Stimulated activated CD4-positive, alpha-beta T cell treated with anti-CD3 and anti-CD28 coated beads, Interleukin-15, amount 100 ng/mL, for 48 hours (primary cell): ENCODE measurements around the gene VAT1L.
"Not testable (repeated sequence)": the region's sequence is repeated elsewhere in the genome, so short reads cannot be mapped to it uniquely, and the experiment has no call there.

Experiments used
- DNase-seq, 2 donors: peaks; one replicate each; pipeline ENCODE4 v3.0.0-alpha.2; 2020; ENCODE audit warnings: low read depth in 2 of 2

VAT1L gene

DNA sequence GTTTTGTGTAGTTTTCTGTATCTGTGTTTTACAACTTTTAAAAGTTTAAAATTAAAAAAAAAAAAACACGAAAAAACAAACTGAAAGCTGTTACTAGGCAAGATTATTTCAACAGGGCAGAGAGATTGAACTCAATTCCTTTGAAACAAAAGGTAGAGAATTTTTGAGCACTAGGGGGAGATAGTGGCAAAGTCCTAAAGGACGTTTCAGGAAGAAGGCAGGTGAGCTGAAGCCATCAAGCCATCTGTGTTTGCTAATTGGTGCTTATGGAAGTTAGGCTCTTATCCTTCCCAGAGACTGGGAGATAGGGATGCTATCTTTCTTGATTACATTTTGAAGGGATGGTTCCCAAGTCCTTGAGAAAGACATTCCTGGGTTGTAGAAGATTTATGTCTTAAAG, 163.4 kb downstream of the VAT1L start:
- no peak for DNase-seq

- DNase-seq, result no peak
Measured at GRCh38 chr16:77955127-77955526, 166.8 kb downstream of the VAT1L start.

DNA sequence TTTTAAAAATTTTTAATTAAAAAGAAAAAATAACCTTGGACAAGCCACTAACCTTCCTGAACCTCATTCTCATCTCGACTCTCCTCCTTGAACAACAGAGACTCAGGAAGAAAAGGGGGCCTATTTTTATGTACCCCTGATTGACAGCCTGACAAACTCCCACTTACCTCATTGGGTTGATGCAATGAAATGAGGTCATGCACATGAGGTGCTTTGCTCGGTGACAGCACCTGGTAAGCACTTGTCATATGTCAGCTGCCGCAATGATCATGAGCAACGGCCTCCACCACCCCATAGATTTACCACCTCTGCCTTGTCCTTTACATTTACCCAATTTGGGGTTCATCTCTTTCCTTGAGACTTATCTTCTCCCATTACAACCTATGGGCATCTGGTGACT, 167.9 kb downstream of the VAT1L start:
- no peak for DNase-seq

DNA sequence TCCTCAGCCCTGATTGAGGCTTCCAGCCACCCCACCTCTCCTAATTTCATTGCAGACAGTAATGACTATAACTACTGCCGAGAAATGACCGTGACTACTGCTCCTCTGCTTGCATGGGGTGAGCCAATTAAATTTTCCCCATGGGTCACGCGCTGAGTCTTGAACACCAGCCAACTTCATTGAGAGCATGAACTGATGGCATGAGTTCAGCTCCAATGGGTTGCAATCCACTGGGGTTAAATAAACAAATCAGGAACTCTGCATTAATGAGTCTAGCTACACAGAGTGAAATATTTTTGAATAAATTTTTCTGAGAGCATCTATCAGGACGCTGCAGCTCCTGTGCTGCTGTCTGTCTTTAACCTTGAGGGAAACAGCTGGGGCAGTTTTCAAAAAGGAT, 172.4 kb downstream of the VAT1L start:
- no peak for DNase-seq

- DNase-seq, result no peak
Measured at GRCh38 chr16:77961814-77962213, 173.4 kb downstream of the VAT1L start.

DNA sequence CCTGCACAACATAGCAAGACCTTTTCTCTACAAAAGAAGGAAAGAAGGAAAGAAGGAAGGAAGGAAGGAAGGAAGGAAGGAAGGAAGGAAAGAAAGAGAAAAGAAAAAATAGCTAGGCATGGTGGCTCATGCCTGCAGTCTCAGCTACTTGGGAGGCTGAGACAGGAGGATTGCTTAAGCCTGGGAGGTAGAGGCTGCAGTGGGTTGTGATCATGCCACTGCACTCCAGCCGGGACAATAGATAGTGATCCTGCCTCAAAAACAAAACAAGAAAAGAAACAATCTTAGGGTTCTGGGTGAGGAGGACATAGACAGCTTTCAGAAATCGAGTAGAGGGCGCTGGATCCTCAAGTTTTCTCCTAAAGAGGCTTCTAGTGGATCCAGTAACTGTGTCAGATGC, 174.3 kb downstream of the VAT1L start:
- DNase-seq, result no peak

- no peak for DNase-seq
Measured at GRCh38 chr16:77963185-77964044, 175.1 kb downstream of the VAT1L start.

DNA sequence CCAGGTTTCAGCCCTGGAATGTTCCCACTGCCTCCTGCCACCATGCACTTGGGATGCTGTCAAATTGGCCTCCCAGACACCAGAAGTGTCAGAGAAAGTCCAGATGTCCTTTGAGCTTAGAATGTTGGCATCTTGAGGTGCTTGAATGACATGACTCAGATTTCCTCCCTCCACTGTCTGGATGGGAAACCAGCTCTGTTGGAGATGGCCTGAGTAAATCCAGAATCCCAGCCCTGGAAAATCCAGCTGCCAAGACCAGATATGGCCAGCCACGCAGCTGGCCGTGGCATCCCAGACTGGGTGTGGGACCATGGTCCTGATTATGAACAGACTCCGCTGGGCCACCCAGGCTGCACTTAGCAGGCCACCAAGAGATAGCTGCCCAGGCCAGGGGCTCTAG, 177.0 kb downstream of the VAT1L start:
- no peak for DNase-seq

- no peak for DNase-seq
Measured at GRCh38 chr16:77967054-77967904, 178.9 kb downstream of the VAT1L start.

DNA sequence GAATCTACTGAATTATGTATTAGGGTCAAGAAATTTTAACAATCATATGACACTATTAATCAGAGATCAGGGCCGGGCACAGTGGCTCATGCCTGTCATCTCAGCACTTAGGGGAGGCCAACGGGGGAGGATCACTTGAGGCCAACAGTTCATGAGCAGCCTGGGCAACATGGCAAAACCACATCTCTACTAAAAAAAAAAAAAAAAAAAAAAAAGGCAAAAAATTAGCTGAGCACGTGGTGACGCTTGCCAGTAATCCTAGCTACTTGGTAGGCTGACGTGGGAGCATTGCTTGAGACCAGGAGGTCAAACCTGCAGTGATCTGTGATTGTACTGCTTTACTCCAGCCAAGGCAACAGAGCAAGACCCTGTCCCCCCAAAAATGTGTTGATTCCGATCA, 181.5 kb downstream of the VAT1L start:
- DNase-seq, result no peak

- no peak for DNase-seq
Measured at GRCh38 chr16:77970371-77970770, 182.0 kb downstream of the VAT1L start.

DNA sequence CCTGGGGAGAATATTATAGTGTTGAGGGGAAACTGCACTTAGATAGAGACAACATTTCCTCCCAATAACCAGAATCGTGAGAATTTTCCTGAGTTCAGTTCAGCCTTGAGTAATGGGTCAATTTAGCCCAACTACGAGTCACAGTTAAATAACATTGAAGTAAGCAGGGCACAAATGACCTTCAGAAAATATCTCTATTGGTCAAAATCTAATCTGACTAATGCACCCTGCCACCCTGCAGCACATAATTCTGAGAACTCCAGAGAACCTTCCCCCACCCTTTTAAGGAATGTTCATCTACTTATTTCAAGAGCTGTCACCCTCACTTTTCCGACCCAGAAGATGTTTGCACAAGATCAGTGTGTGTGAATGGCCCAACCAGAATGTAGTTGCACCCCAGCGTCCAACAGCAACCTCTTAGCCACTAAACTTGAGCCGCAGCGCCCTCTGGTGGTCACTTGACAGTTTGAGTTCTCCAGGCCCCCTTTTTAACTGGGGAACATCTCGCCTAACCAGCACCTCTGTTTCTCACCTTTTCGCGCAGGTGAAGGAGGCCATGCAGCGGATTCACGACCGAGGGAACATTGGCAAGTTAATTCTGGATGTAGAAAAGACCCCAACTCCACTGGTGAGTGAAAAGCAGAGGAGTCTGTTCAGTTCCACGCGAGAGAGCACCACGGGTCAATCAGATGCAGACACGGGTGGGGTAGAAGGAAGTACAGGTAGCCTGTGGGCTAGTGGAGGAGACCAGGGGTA, 183.1 kb downstream of the VAT1L start:
- DNase-seq, result peak; percentile 51 to 64

GRCh38 chr16:77972062-77972392, 183.7 kb downstream of the VAT1L start:
- DNase-seq, result no peak

GRCh38 chr16:77974883-77975282, 186.5 kb downstream of the VAT1L start:
- DNase-seq, result no peak

GRCh38 chr16:77975942-77976341, 187.6 kb downstream of the VAT1L start:
- DNase-seq, result no peak

GRCh38 chr16:77977339-77977738, 189.0 kb downstream of the VAT1L start:
- no peak for DNase-seq

DNA sequence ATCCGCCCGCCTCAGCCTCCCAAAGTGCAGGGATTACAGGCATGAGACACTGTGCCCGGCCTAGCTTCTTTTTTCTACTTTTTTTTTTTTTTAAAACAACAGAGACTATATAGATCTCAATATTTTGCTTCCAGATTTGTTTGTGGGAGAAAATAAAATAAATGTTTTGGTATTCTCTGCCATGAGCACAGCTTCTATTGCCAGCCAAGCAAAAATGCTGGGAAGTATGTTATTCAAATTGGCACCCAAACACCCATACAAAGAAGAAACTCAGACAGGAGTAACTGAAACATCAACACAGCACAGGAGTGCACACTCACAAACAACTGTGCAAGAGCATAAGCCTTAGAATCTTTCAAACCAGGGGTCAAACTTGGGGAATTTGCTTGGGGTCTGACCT, 196.7 kb downstream of the VAT1L start:
- DNase-seq, result no peak

DNA sequence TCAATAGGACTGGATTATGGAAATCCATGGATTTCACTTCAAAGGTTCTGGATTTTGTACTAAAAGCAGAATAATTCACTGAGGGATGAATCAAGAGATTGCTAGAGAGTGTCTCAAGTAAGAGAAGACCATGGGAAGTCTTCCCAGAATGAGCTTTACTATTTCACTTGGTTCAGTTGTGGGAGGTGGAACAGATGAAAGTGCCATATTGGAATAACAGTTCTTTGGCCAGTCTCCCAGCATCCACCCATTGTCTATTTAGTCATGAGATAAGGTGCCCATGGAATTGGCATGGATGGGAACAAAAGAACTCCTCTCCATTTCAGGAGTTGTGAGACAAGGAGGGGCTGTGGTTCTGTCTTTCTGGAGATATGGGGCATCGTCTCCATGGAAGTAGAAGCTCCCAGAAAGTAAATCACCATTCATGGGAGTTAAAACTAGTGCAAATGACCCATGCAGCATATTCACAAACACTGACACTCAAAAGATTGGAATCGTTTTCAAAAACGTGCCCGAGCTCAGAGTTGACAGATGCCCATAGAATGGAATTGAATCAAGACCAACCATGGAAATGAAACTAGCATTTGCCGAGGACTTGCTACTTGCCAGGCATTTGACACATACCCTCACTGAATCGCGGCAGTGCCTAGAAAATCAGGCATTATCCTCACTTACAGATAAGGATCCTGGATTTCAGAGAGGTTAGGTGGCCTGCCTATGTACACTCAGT, 197.8 kb downstream of the VAT1L start:
- no peak for DNase-seq

GRCh38 chr16:77987810-77988209, 199.4 kb downstream of the VAT1L start:
- no peak for DNase-seq

DNA sequence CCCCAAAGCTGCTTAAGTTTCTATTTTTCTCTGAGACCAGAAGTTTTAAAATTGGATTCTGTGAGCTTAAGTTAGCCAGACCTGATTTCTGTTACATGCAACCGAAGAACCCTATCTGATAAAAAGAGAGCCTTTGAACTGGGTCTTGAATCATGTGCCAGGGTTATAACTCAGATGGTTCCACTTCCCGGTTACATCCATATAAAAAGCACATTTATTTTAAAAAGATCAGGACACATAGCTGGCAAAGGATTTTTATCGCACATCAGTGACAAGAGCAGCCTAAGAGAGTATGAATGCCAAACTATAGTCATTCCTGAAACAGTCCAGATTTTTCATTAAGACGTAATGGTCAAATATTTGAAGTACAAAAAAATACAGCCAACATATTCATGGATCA, 201.5 kb downstream of the VAT1L start:
- DNase-seq, result no peak

DNA sequence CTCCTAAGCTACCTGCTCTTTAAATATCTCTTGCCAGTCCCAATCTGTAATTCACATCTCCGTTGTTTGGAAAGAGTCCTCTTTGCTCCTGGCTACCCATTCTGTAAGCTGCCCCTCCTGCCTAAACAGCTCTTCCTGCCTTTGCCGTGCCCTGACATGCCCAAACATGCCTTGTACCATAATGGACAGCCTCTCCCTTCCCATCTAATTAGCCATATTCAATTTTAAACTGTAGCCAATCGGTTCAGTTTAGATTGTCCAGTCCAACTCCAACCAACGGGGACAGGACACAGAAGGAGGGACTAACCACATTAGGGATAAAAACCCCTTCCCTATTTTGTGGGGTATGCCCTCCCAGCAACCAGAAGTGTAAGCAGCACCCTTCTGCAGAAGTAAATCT, 203.3 kb downstream of the VAT1L start:
- no peak for DNase-seq

DNA sequence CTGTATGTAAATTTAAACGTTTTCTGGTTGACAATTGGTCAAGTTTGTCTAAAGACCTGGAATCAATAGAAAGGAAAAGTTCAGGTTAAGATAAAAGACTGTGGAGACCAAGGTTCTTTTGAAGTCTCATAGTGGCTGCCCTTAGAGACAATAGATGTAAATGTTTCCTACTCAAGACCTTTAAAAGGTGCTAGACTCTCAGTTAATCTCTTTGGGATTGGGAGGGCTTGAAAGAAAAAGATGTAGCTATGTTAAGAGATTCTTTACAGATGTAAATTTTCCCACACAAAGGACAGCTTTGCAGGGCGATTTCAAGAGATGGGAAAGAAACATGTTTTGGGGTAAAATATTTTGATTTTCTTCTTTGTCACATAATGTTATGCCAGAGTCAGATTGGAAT, 204.0 kb downstream of the VAT1L start:
- not testable (repeated sequence) for DNase-seq
